WTC11 (cell line): ENCODE results near the gene TTC28. TPM values are rescaled to one million over a fixed set of nuclear protein-coding genes. Genes with fewer than 3 reads are reported as not detected.

Experiments used
- ATAC-seq: fragments of 200-7000 bp; cut with Tn5 transposase; 2 replicates; pipeline ENCODE4 v1.10.0; 2021; ENCODE audit warnings: mild to moderate bottlenecking, moderate library complexity
- CTCF ChIA-PET: fragments of 300-600 bp; sonication (Branson Sonifier 250); formaldehyde crosslinking; loops from one replicate; lab custom pipeline; 2021; ENCODE audit warnings: antibody characterized with exemption; lab: Charles Lee
- POLR2A ChIA-PET: fragments of 350-600 bp; sonication (Branson Sonifier 250); formaldehyde crosslinking; loops from one replicate; lab custom pipeline; 2021; ENCODE audit warnings: antibody characterized with exemption; lab: Charles Lee
- DNase-seq: peaks from one replicate; pipeline ENCODE4 v3.0.0; 2021; ENCODE audit warnings: low spot score
- H3K27ac Mint-ChIP-seq: 2 replicates; pipeline ENCODE4 v1.8.0; 2021; ENCODE audit warnings: mixed read lengths
- H3K27me3 Mint-ChIP-seq: 2 replicates; pipeline ENCODE4 v1.8.0; 2021; ENCODE audit warnings: low read depth, mild to moderate bottlenecking, moderate library complexity, mixed read lengths
- H3K36me3 Mint-ChIP-seq: 2 replicates; pipeline ENCODE4 v1.8.0; 2021; ENCODE audit warnings: mixed read lengths
- H3K4me1 Mint-ChIP-seq: 2 replicates; pipeline ENCODE4 v1.8.0; 2022; ENCODE audit warnings: mixed read lengths
- H3K4me3 Mint-ChIP-seq: 2 replicates; pipeline ENCODE4 v1.8.0; 2021; ENCODE audit warnings: mild to moderate bottlenecking, moderate library complexity, mixed read lengths
- H3K9me3 Mint-ChIP-seq: 2 replicates; pipeline ENCODE4 v1.8.0; 2021; ENCODE audit warnings: mixed read lengths
- ATF1 ChIP-seq: sonication (generic); formaldehyde crosslinking; IDR thresholded peaks from 2 replicates; pipeline ENCODE4 v1.8.1; 2023; ENCODE audit warnings: mild to moderate bottlenecking, moderate library complexity, missing genetic modification reagents
- EMX1 ChIP-seq: fragments of 250-450 bp; sonication (Bioruptor Pico); IDR thresholded peaks from 2 replicates; pipeline ENCODE4 v1.8.0; 2021; ENCODE audit warnings: mild to moderate bottlenecking
- HMGA2 ChIP-seq: fragments of 250-450 bp; sonication (Bioruptor Pico); IDR thresholded peaks from 2 replicates; pipeline ENCODE4 v1.4.0; 2021; ENCODE audit warnings: mild to moderate bottlenecking, moderate library complexity
- HMGXB4 ChIP-seq: sonication (generic); formaldehyde crosslinking; IDR thresholded peaks from 2 replicates; pipeline ENCODE4 v1.8.1; 2023; ENCODE audit warnings: mild to moderate bottlenecking, moderate library complexity, missing genetic modification reagents
- JAZF1 ChIP-seq: fragments of 250-450 bp; sonication (Bioruptor Pico); IDR thresholded peaks from 2 replicates; pipeline ENCODE4 v1.9.0; 2021; ENCODE audit warnings: moderate library complexity, mild to moderate bottlenecking, inconsistent platforms
- MLX ChIP-seq: sonication (generic); formaldehyde crosslinking; IDR thresholded peaks from 2 replicates; pipeline ENCODE4 v1.8.1; 2023; ENCODE audit warnings: mild to moderate bottlenecking, missing genetic modification reagents, moderate library complexity
- MXD4 ChIP-seq: fragments of 250-450 bp; sonication (Bioruptor Pico); IDR thresholded peaks from 2 replicates; pipeline ENCODE4 v1.8.0; 2021; ENCODE audit warnings: mild to moderate bottlenecking, moderate library complexity, borderline replicate concordance
- NR1H2 ChIP-seq: sonication (generic); formaldehyde crosslinking; IDR thresholded peaks from 2 replicates; pipeline ENCODE4 v1.9.0; 2021; ENCODE audit warnings: mild to moderate bottlenecking, moderate library complexity, missing genetic modification reagents
- OVOL2 ChIP-seq: fragments of 250-450 bp; sonication (Bioruptor Pico); IDR thresholded peaks from 2 replicates; pipeline ENCODE4 v1.9.0; 2021; ENCODE audit warnings: mild to moderate bottlenecking, borderline replicate concordance
- PRRX2 ChIP-seq: fragments of 250-450 bp; sonication (Bioruptor Pico); IDR thresholded peaks from 2 replicates; pipeline ENCODE4 v1.8.0; 2021; ENCODE audit warnings: mild to moderate bottlenecking
- SMAD4 ChIP-seq: sonication (generic); formaldehyde crosslinking; IDR thresholded peaks from 2 replicates; pipeline ENCODE4 v1.8.0; 2022; ENCODE audit warnings: mild to moderate bottlenecking, missing genetic modification reagents
- SOX15 ChIP-seq: fragments of 250-450 bp; sonication (Bioruptor Pico); IDR thresholded peaks from 2 replicates; pipeline ENCODE4 v1.9.0; 2021; ENCODE audit warnings: mild to moderate bottlenecking
- SP1 ChIP-seq: sonication (generic); formaldehyde crosslinking; conservative IDR thresholded peaks from 2 replicates; pipeline ENCODE4 v1.8.1; 2022; ENCODE audit warnings: missing genetic modification reagents
- TEAD1 ChIP-seq: sonication (generic); formaldehyde crosslinking; IDR thresholded peaks from 2 replicates; pipeline ENCODE4 v1.8.0; 2022; ENCODE audit warnings: mild to moderate bottlenecking, missing genetic modification reagents
- ZBTB21 ChIP-seq: sonication (generic); formaldehyde crosslinking; IDR thresholded peaks from 2 replicates; pipeline ENCODE4 v1.8.1; 2023; ENCODE audit warnings: mild to moderate bottlenecking, missing genetic modification reagents, borderline replicate concordance
- ZNF138 ChIP-seq: sonication (generic); formaldehyde crosslinking; conservative IDR thresholded peaks from 2 replicates; pipeline ENCODE4 v1.8.1; 2022; ENCODE audit warnings: mild to moderate bottlenecking, moderate library complexity, missing genetic modification reagents
- ZNF219 ChIP-seq: sonication (generic); formaldehyde crosslinking; IDR thresholded peaks from 2 replicates; pipeline ENCODE4 v1.8.0; 2023; ENCODE audit warnings: missing genetic modification reagents, mild to moderate bottlenecking, borderline replicate concordance
- ZNF423 ChIP-seq: fragments of 250-450 bp; sonication (Bioruptor Pico); IDR thresholded peaks from 2 replicates; pipeline ENCODE4 v2.1.2; 2022; ENCODE audit warnings: mild to moderate bottlenecking, moderate library complexity
- ZNF671 ChIP-seq: fragments of 250-450 bp; sonication (Bioruptor Pico); IDR thresholded peaks from 2 replicates; pipeline ENCODE4 v1.8.0; 2021; ENCODE audit warnings: mild to moderate bottlenecking
- total RNA-seq: library from RNA; stranded (reverse); gene quantifications from 3 replicates; pipeline ENCODE4 v1.2.3, GENCODE V29; 2021
- TF ChIP-seq, protein P1 (sequence below): sonication (generic); formaldehyde crosslinking; IDR thresholded peaks from 2 replicates; pipeline ENCODE4 v1.8.1; 2023; ENCODE audit warnings: mild to moderate bottlenecking, missing genetic modification reagents
- TF ChIP-seq, protein P2 (sequence below): fragments of 250-450 bp; sonication (Bioruptor Pico); IDR thresholded peaks from 2 replicates; pipeline ENCODE4 v2.1.2; 2022; ENCODE audit warnings: mild to moderate bottlenecking, moderate library complexity
- TF ChIP-seq, protein P3 (sequence below): sonication (generic); formaldehyde crosslinking; IDR thresholded peaks from 2 replicates; pipeline ENCODE4 v1.8.0; 2022; ENCODE audit warnings: mild to moderate bottlenecking, missing genetic modification reagents
- TF ChIP-seq, protein P4 (sequence below): fragments of 250-450 bp; sonication (Bioruptor Pico); IDR thresholded peaks from 2 replicates; pipeline ENCODE4 v1.9.0; 2021; ENCODE audit warnings: mild to moderate bottlenecking
- TF ChIP-seq, protein P5 (sequence below): fragments of 250-450 bp; sonication (Bioruptor Pico); IDR thresholded peaks from 2 replicates; pipeline ENCODE4 v1.9.0; 2021; ENCODE audit warnings: mild to moderate bottlenecking
- TF ChIP-seq, protein P6 (sequence below): sonication (generic); formaldehyde crosslinking; IDR thresholded peaks from 2 replicates; pipeline ENCODE4 v1.8.1; 2022; ENCODE audit warnings: low read depth, mild to moderate bottlenecking, moderate library complexity, missing genetic modification reagents, borderline replicate concordance

TTC28 gene
- total RNA-seq, 1 experiment from 2014 or later, result 13.0 TPM

GRCh38 chr22:28358312-28358711 lies 321.3 kb downstream of the TTC28 start (continued):
- TF ChIP-seq NR1H2 (CRISPR knock-in tag) (no peak), MLX (CRISPR knock-in tag) (no peak), ZNF138 (CRISPR knock-in tag) (no peak), ZBTB21 (no peak), ZNF219 (no peak), MXD4 (CRISPR knock-in tag) (no peak), SMAD4 (no peak)
- TF ChIP-seq, protein P1, sequence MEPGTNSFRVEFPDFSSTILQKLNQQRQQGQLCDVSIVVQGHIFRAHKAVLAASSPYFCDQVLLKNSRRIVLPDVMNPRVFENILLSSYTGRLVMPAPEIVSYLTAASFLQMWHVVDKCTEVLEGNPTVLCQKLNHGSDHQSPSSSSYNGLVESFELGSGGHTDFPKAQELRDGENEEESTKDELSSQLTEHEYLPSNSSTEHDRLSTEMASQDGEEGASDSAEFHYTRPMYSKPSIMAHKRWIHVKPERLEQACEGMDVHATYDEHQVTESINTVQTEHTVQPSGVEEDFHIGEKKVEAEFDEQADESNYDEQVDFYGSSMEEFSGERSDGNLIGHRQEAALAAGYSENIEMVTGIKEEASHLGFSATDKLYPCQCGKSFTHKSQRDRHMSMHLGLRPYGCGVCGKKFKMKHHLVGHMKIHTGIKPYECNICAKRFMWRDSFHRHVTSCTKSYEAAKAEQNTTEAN (CRISPR knock-in tag), result no peak
- TF ChIP-seq, protein P2, sequence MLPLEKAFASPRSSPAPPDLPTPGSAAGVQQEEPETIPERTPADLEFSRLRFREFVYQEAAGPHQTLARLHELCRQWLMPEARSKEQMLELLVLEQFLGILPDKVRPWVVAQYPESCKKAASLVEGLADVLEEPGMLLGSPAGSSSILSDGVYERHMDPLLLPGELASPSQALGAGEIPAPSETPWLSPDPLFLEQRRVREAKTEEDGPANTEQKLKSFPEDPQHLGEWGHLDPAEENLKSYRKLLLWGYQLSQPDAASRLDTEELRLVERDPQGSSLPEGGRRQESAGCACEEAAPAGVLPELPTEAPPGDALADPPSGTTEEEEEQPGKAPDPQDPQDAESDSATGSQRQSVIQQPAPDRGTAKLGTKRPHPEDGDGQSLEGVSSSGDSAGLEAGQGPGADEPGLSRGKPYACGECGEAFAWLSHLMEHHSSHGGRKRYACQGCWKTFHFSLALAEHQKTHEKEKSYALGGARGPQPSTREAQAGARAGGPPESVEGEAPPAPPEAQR (CRISPR knock-in tag), result no peak

- CTCF ChIA-PET, result interaction anchor here (0.6 kb wide), 1 partner anchor 25 kb away, joined by 4 read pairs; no protein-coding TSS in a partner anchor
These were observed 322.4 kb downstream of the TTC28 start for GRCh38 chr22:28357193-28357592.

DNA sequence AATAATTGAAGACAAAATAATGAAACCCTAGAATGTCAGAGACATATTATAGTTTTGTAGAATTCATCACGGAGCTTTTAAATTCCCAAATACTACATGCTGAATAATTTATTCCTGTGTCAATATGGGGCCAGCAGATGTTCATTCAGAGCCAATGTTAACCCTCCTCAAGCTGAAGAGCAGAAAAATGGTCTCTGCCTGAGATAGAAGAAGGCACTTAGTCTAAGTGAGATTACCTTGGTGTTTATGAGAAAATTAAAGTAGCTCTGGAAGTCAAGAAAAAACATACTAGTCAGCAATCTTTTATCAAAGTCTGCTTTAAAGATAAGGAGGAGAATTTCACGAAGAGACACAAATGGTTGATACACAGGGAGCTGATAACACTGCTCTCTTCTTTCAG lies 328.2 kb downstream of the TTC28 start:
- CTCF ChIA-PET, result no interaction called here
- H3K27ac Mint-ChIP-seq, result no peak overlapping the region
- no peak for TF ChIP-seq EMX1
- TF ChIP-seq, protein P1 (CRISPR knock-in tag), result no peak
- TF ChIP-seq, protein P3, sequence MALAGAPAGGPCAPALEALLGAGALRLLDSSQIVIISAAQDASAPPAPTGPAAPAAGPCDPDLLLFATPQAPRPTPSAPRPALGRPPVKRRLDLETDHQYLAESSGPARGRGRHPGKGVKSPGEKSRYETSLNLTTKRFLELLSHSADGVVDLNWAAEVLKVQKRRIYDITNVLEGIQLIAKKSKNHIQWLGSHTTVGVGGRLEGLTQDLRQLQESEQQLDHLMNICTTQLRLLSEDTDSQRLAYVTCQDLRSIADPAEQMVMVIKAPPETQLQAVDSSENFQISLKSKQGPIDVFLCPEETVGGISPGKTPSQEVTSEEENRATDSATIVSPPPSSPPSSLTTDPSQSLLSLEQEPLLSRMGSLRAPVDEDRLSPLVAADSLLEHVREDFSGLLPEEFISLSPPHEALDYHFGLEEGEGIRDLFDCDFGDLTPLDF (CRISPR knock-in tag), result no peak
- TF ChIP-seq, protein P4, sequence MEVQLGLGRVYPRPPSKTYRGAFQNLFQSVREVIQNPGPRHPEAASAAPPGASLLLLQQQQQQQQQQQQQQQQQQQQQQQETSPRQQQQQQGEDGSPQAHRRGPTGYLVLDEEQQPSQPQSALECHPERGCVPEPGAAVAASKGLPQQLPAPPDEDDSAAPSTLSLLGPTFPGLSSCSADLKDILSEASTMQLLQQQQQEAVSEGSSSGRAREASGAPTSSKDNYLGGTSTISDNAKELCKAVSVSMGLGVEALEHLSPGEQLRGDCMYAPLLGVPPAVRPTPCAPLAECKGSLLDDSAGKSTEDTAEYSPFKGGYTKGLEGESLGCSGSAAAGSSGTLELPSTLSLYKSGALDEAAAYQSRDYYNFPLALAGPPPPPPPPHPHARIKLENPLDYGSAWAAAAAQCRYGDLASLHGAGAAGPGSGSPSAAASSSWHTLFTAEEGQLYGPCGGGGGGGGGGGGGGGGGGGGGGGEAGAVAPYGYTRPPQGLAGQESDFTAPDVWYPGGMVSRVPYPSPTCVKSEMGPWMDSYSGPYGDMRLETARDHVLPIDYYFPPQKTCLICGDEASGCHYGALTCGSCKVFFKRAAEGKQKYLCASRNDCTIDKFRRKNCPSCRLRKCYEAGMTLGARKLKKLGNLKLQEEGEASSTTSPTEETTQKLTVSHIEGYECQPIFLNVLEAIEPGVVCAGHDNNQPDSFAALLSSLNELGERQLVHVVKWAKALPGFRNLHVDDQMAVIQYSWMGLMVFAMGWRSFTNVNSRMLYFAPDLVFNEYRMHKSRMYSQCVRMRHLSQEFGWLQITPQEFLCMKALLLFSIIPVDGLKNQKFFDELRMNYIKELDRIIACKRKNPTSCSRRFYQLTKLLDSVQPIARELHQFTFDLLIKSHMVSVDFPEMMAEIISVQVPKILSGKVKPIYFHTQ, result no peak
- TF ChIP-seq, protein P5, sequence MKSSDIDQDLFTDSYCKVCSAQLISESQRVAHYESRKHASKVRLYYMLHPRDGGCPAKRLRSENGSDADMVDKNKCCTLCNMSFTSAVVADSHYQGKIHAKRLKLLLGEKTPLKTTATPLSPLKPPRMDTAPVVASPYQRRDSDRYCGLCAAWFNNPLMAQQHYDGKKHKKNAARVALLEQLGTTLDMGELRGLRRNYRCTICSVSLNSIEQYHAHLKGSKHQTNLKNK, result no peak
- TF ChIP-seq PRRX2 (CRISPR knock-in tag), result no peak
- TF ChIP-seq ATF1, result no peak

More at GRCh38 chr22:28357193-28357592, 322.4 kb downstream of the TTC28 start:
- no peak for TF ChIP-seq SOX15 (CRISPR knock-in tag)
- TF ChIP-seq JAZF1 (CRISPR knock-in tag), result no peak
- no peak for TF ChIP-seq HMGA2 (CRISPR knock-in tag)
- TF ChIP-seq ZNF423 (CRISPR knock-in tag), result no peak
- TF ChIP-seq, protein P6, sequence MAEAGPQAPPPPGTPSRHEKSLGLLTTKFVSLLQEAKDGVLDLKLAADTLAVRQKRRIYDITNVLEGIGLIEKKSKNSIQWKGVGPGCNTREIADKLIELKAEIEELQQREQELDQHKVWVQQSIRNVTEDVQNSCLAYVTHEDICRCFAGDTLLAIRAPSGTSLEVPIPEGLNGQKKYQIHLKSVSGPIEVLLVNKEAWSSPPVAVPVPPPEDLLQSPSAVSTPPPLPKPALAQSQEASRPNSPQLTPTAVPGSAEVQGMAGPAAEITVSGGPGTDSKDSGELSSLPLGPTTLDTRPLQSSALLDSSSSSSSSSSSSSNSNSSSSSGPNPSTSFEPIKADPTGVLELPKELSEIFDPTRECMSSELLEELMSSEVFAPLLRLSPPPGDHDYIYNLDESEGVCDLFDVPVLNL (CRISPR knock-in tag), result no peak
- TF ChIP-seq HMGXB4, result no peak
- no peak for TF ChIP-seq OVOL2 (CRISPR knock-in tag)
- no peak for TF ChIP-seq SP1 (CRISPR knock-in tag)
- TF ChIP-seq TEAD1 (CRISPR knock-in tag), result no peak
- no peak for TF ChIP-seq ZNF671 (CRISPR knock-in tag)
- Mint-ChIP-seq H3K4me3 (no peak overlapping the region), H3K27ac (no peak overlapping the region), H3K9me3 (peaks cover 7% of the 10 kb centered on the region), H3K27me3 (peaks cover 3% of the 10 kb centered on the region; the same call in 1 of the 2 replicates), H3K4me1 (peaks cover 10% of the 10 kb centered on the region), H3K36me3 (peaks cover 6% of the 10 kb centered on the region)
- ATAC-seq (no peak), DNase-seq (no peak)
- POLR2A ChIA-PET, result interaction anchor here (0.6 to 0.8 kb wide), 2 partner anchors 51 to 222 kb away, joined by 4 to 6 read pairs; no protein-coding TSS in a partner anchor

More for the DNA sequence above, 328.2 kb downstream of the TTC28 start:
- no peaks in the 10 kb centered on the region for H3K27me3 Mint-ChIP-seq
- no peaks in the 10 kb centered on the region for H3K36me3 Mint-ChIP-seq
- DNase-seq, result no peak
- no peaks in the 10 kb centered on the region for H3K9me3 Mint-ChIP-seq
- no peak for ATAC-seq
- H3K4me1 Mint-ChIP-seq, result no peaks in the 10 kb centered on the region
- POLR2A ChIA-PET, result no interaction called here
- H3K4me3 Mint-ChIP-seq, result no peak overlapping the region
